HEK293 (cell line): ENCODE results near the gene DOK7.

Experiments
- CTCF ChIP-seq: fragments of 450-650 bp; formaldehyde crosslinking; IDR thresholded peaks from 2 replicates; pipeline ENCODE4 v1.5.1; 2016; ENCODE audit warnings: missing biosample characterization, missing genetic modification characterization
- ELK4 ChIP-seq: IDR thresholded peaks from 2 replicates; pipeline ENCODE4 v1.6.1; 2011; ENCODE audit warnings: mild to moderate bottlenecking, low read depth, low read length, borderline replicate concordance
- HOXD13 ChIP-seq: sonication (generic); formaldehyde crosslinking; IDR thresholded peaks from 2 replicates; pipeline ENCODE4 v1.8.0; 2022; ENCODE audit warnings: missing genetic modification reagents, borderline replicate concordance
- SETDB1 ChIP-seq: IDR thresholded peaks from one replicate; pipeline ENCODE4 v1.6.1; 2017; ENCODE audit warnings: mild to moderate bottlenecking, low read length, moderate library complexity, mixed read lengths; ENCODE audit not compliant: insufficient read length
- ZBTB7A ChIP-seq: fragments of 450-650 bp; formaldehyde crosslinking; IDR thresholded peaks from 2 replicates; pipeline ENCODE4 v1.5.1; 2016; ENCODE audit warnings: low read depth, missing biosample characterization, missing genetic modification characterization
- ZFP41 ChIP-seq: fragments of 450-650 bp; formaldehyde crosslinking; IDR thresholded peaks from 2 replicates; pipeline ENCODE4 v1.5.1; 2016; ENCODE audit warnings: missing biosample characterization, missing genetic modification characterization, borderline replicate concordance
- ZNF202 ChIP-seq: fragments of 450-650 bp; formaldehyde crosslinking; IDR thresholded peaks from 2 replicates; pipeline ENCODE4 v1.5.1; 2016; ENCODE audit warnings: missing biosample characterization, missing genetic modification characterization, borderline replicate concordance
- ZNF391 ChIP-seq: fragments of 450-650 bp; formaldehyde crosslinking; IDR thresholded peaks from 2 replicates; pipeline ENCODE4 v1.5.1; 2016; ENCODE audit warnings: low read depth, missing biosample characterization, missing genetic modification characterization, borderline replicate concordance
- ZNF660 ChIP-seq: fragments of 450-650 bp; IDR thresholded peaks from 2 replicates; pipeline ENCODE4 v1.5.1; 2018; ENCODE audit warnings: missing biosample characterization, mild to moderate bottlenecking, missing genetic modification characterization
- ZNF785 ChIP-seq: fragments of 450-650 bp; formaldehyde crosslinking; IDR thresholded peaks from 2 replicates; pipeline ENCODE4 v1.5.1; 2016; ENCODE audit warnings: missing biosample characterization, missing genetic modification characterization
- TF ChIP-seq, protein P1 (sequence below): fragments of 450-650 bp; formaldehyde crosslinking; IDR thresholded peaks from 2 replicates; pipeline ENCODE4 v1.5.1; 2016; ENCODE audit warnings: missing biosample characterization, missing genetic modification characterization
- TF ChIP-seq, protein P2 (sequence below): fragments of 450-650 bp; formaldehyde crosslinking; IDR thresholded peaks from 2 replicates; pipeline ENCODE4 v1.5.1; 2017; ENCODE audit warnings: missing biosample characterization, missing genetic modification characterization
- TF ChIP-seq, protein P3 (sequence below): fragments of 450-650 bp; formaldehyde crosslinking; IDR thresholded peaks from 2 replicates; pipeline ENCODE4 v1.5.1; 2016; ENCODE audit warnings: missing biosample characterization, missing genetic modification characterization, low read depth

DNA sequence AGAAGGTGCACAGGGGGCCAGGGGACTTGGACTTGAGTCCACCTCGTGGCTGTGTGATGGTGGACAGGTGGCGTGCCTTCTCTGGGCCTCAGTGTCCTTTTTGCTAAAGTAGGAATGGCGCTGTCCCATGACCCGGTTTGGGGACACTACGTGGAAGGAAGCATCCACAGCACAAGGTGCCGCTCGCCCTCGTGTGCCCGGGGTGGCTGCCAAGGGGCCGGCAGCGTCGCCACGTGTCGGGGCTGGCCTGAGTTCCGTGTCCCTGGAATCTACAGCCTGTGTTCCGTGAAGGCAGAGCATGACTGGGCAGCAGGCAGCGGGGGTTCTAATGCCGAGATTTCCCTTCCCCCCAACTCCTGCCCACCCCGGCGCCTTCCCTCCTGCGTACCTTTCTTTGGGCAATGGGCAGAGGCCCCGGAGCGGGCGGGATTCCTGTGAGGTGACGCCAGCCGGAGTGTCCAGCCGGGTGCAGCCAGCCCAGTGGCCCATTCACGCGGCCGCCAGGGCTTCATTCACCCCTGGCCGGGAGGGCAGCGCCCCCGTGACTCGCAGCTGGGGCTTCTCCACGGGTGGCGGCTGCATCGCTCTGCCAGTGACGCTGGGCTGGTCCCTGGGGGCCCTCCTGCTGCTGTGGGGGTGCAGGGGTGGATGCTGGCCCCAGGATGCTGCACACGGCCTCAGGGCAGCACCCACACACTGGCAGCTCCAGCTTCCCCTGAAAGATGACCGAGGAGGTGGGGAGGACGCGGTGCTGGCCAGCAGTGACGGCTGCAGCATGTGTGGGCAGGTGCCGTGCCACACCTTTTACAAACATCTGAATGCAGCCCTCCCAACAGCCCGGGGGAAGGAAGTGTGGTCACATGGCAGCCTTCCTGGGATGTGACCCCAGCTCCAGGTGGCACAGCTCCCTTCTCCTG, 21.2 kb downstream of the DOK7 start:
- TF ChIP-seq CTCF (tag by site-specific recombination) (no peak), ZNF660 (no peak), HOXD13 (CRISPR knock-in tag) (no peak), ELK4 (no peak), ZFP41 (no peak), ZNF202 (tag by site-specific recombination) (no peak), ZNF391 (tag by site-specific recombination) (no peak), ZNF785 (tag by site-specific recombination) (no peak), SETDB1 (no peak), ZBTB7A (tag by site-specific recombination) (no peak)
- TF ChIP-seq, protein P1, sequence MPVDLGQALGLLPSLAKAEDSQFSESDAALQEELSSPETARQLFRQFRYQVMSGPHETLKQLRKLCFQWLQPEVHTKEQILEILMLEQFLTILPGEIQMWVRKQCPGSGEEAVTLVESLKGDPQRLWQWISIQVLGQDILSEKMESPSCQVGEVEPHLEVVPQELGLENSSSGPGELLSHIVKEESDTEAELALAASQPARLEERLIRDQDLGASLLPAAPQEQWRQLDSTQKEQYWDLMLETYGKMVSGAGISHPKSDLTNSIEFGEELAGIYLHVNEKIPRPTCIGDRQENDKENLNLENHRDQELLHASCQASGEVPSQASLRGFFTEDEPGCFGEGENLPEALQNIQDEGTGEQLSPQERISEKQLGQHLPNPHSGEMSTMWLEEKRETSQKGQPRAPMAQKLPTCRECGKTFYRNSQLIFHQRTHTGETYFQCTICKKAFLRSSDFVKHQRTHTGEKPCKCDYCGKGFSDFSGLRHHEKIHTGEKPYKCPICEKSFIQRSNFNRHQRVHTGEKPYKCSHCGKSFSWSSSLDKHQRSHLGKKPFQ (tag by site-specific recombination), result no peak
- TF ChIP-seq, protein P2, sequence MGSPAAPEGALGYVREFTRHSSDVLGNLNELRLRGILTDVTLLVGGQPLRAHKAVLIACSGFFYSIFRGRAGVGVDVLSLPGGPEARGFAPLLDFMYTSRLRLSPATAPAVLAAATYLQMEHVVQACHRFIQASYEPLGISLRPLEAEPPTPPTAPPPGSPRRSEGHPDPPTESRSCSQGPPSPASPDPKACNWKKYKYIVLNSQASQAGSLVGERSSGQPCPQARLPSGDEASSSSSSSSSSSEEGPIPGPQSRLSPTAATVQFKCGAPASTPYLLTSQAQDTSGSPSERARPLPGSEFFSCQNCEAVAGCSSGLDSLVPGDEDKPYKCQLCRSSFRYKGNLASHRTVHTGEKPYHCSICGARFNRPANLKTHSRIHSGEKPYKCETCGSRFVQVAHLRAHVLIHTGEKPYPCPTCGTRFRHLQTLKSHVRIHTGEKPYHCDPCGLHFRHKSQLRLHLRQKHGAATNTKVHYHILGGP (tag by site-specific recombination), result no peak
- TF ChIP-seq, protein P3, sequence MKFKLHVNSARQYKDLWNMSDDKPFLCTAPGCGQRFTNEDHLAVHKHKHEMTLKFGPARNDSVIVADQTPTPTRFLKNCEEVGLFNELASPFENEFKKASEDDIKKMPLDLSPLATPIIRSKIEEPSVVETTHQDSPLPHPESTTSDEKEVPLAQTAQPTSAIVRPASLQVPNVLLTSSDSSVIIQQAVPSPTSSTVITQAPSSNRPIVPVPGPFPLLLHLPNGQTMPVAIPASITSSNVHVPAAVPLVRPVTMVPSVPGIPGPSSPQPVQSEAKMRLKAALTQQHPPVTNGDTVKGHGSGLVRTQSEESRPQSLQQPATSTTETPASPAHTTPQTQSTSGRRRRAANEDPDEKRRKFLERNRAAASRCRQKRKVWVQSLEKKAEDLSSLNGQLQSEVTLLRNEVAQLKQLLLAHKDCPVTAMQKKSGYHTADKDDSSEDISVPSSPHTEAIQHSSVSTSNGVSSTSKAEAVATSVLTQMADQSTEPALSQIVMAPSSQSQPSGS (tag by site-specific recombination), result no peak
